HG02870 (cell line): ENCODE data around the gene ZFYVE9.
"Not testable (repeated sequence)": the region's sequence is repeated elsewhere in the genome, so short reads cannot be mapped to it uniquely, and the experiment has no call there.

ENCODE experiments used
- ATAC-seq: cut with Tn5 transposase; IDR thresholded peaks from one replicate; pipeline ENCODE4 v1.9.1; 2021; ENCODE audit warnings: mild to moderate bottlenecking, moderate library complexity; ENCODE audit not compliant: unreplicated experiment

Gene ZFYVE9

GRCh38 chr1:52150946-52151345 lies 9.1 kb downstream of the ZFYVE9 start:
- no peak for ATAC-seq

GRCh38 chr1:52152572-52152971 lies 10.7 kb downstream of the ZFYVE9 start:
- ATAC-seq = no peak

- no peak for ATAC-seq
These were observed 11.1 kb downstream of the ZFYVE9 start for GRCh38 chr1:52153010-52153409.

GRCh38 chr1:52153898-52154297 lies 12.0 kb downstream of the ZFYVE9 start:
- ATAC-seq = no peak

- ATAC-seq = no peak
These were observed 14.6 kb downstream of the ZFYVE9 start for GRCh38 chr1:52156460-52156859.

GRCh38 chr1:52157582-52157981 lies 15.7 kb downstream of the ZFYVE9 start:
- ATAC-seq = no peak

- no peak for ATAC-seq
These were observed 16.3 kb downstream of the ZFYVE9 start for GRCh38 chr1:52158218-52158617.

- ATAC-seq = no peak
These were observed 17.3 kb downstream of the ZFYVE9 start for GRCh38 chr1:52159033-52159789.

GRCh38 chr1:52162947-52163346 lies 21.1 kb downstream of the ZFYVE9 start:
- ATAC-seq = no peak

GRCh38 chr1:52164604-52165003 lies 22.7 kb downstream of the ZFYVE9 start:
- no peak for ATAC-seq

GRCh38 chr1:52166996-52167753 lies 25.3 kb downstream of the ZFYVE9 start:
- ATAC-seq = no peak

- ATAC-seq = no peak
These were observed 26.6 kb downstream of the ZFYVE9 start for GRCh38 chr1:52168373-52169080.

GRCh38 chr1:52171149-52171548 lies 29.3 kb downstream of the ZFYVE9 start:
- not testable (repeated sequence) for ATAC-seq

- ATAC-seq = no peak
These were observed 37.2 kb downstream of the ZFYVE9 start for GRCh38 chr1:52179073-52179472.

- no peak for ATAC-seq
These were observed 38.3 kb downstream of the ZFYVE9 start for GRCh38 chr1:52180176-52180575.

- ATAC-seq = not testable (repeated sequence)
These were observed 39.9 kb downstream of the ZFYVE9 start for GRCh38 chr1:52181759-52182158.

- ATAC-seq = not testable (repeated sequence)
These were observed 40.4 kb downstream of the ZFYVE9 start for GRCh38 chr1:52182328-52182727.

GRCh38 chr1:52182874-52183400 lies 41.0 kb downstream of the ZFYVE9 start:
- no peak for ATAC-seq

GRCh38 chr1:52186449-52186848 lies 44.6 kb downstream of the ZFYVE9 start:
- no peak for ATAC-seq

- no peak for ATAC-seq
These were observed 48.1 kb downstream of the ZFYVE9 start for GRCh38 chr1:52189898-52190480.
